ENCODE measurements around the gene TP63. TPM values are rescaled to one million over a fixed set of nuclear protein-coding genes. Genes with fewer than 3 reads are reported as not detected.

The TP63 gene
- polyA plus RNA-seq, 4 donors: under 0.01 to 0.12 (median 0.03) TPM; not detected in 1

GRCh38 chr3:189821262-189821661 is 190.1 kb downstream of the TP63 start:
- no peaks in the 10 kb centered on the region for H3K9me3 ChIP-seq (ENCODE audit: control insufficient read depth in 2 of 2, insufficient read depth in 1 of 2, low read depth in 1 of 2, low read length in 1 of 2)
- WGBS, 3 donors: 63 to 69% (median 66%) methylated on average over 4 of the region's 4 CpGs
- no peak overlapping the region for H3K4me3 ChIP-seq (ENCODE audit: low read depth in 1 of 3, low read length in 3 of 3)
- H3K4me1 ChIP-seq (ENCODE audit: control insufficient read depth in 3 of 3, insufficient read depth in 2 of 3, low read depth in 1 of 3, low read length in 2 of 3): no peaks in the 10 kb centered on the region
- H3K27ac ChIP-seq (ENCODE audit: low read depth in 1 of 3, low read length in 2 of 3): no peak overlapping the region
- FAIRE-seq: no peak
- DNase-seq: no peak
- no peaks in the 10 kb centered on the region for H3K27me3 ChIP-seq (ENCODE audit: control insufficient read depth in 3 of 3, insufficient read depth in 3 of 3, low read length in 3 of 3)
- no peaks in the 10 kb centered on the region for H3K36me3 ChIP-seq (ENCODE audit: control insufficient read depth in 3 of 3, insufficient read depth in 2 of 3, low read depth in 1 of 3, low read length in 3 of 3)

GRCh38 chr3:189822726-189823125 is 191.5 kb downstream of the TP63 start:
- Histone ChIP-seq H3K27ac (ENCODE audit: low read depth in 1 of 3, low read length in 2 of 3) (no peak overlapping the region), H3K4me3 (ENCODE audit: low read depth in 1 of 3, low read length in 3 of 3) (no peak overlapping the region), H3K27me3 (ENCODE audit: control insufficient read depth in 3 of 3, insufficient read depth in 3 of 3, low read length in 3 of 3) (no peaks in the 10 kb centered on the region), H3K36me3 (ENCODE audit: control insufficient read depth in 3 of 3, insufficient read depth in 2 of 3, low read depth in 1 of 3, low read length in 3 of 3) (no peaks in the 10 kb centered on the region), H3K9me3 (ENCODE audit: control insufficient read depth in 2 of 2, insufficient read depth in 1 of 2, low read depth in 1 of 2, low read length in 1 of 2) (no peaks in the 10 kb centered on the region), H3K4me1 (ENCODE audit: control insufficient read depth in 3 of 3, insufficient read depth in 2 of 3, low read depth in 1 of 3, low read length in 2 of 3) (peaks cover 0 to 2% (median 0%) of the 10 kb centered on the region in 3 donors)
- WGBS, 3 donors: 73 to 79% (median 77%) methylated on average over 3 of the region's 3 CpGs
- DNase-seq: no peak
- no peak for FAIRE-seq

- Histone ChIP-seq H3K9me3 (ENCODE audit: control insufficient read depth in 2 of 2, insufficient read depth in 1 of 2, low read depth in 1 of 2, low read length in 1 of 2) (no peaks in the 10 kb centered on the region), H3K36me3 (ENCODE audit: control insufficient read depth in 3 of 3, insufficient read depth in 2 of 3, low read depth in 1 of 3, low read length in 3 of 3) (no peaks in the 10 kb centered on the region), H3K4me3 (ENCODE audit: low read depth in 1 of 3, low read length in 3 of 3) (no peak overlapping the region), H3K27ac (ENCODE audit: low read depth in 1 of 3, low read length in 2 of 3) (no peak overlapping the region), H3K4me1 (ENCODE audit: control insufficient read depth in 3 of 3, insufficient read depth in 2 of 3, low read depth in 1 of 3, low read length in 2 of 3) (peaks cover 0 to 2% (median 0%) of the 10 kb centered on the region in 3 donors), H3K27me3 (ENCODE audit: control insufficient read depth in 3 of 3, insufficient read depth in 3 of 3, low read length in 3 of 3) (no peaks in the 10 kb centered on the region)
- DNase-seq (no peak), FAIRE-seq (no peak)
- 59 to 62% (median 59%) methylated on average over 5 of the region's 5 CpGs for WGBS, 3 donors
Measured at GRCh38 chr3:189824629-189825312, 193.6 kb downstream of the TP63 start.

GRCh38 chr3:189826566-189826965 is 195.4 kb downstream of the TP63 start:
- Histone ChIP-seq H3K4me3 (ENCODE audit: low read depth in 1 of 3, low read length in 3 of 3) (no peak overlapping the region), H3K36me3 (ENCODE audit: control insufficient read depth in 3 of 3, insufficient read depth in 2 of 3, low read depth in 1 of 3, low read length in 3 of 3) (no peaks in the 10 kb centered on the region), H3K27me3 (ENCODE audit: control insufficient read depth in 3 of 3, insufficient read depth in 3 of 3, low read length in 3 of 3) (no peaks in the 10 kb centered on the region), H3K27ac (ENCODE audit: low read depth in 1 of 3, low read length in 2 of 3) (no peak overlapping the region), H3K4me1 (ENCODE audit: control insufficient read depth in 3 of 3, insufficient read depth in 2 of 3, low read depth in 1 of 3, low read length in 2 of 3) (peaks cover 0 to 2% (median 0%) of the 10 kb centered on the region in 3 donors), H3K9me3 (ENCODE audit: control insufficient read depth in 2 of 2, insufficient read depth in 1 of 2, low read depth in 1 of 2, low read length in 1 of 2) (no peaks in the 10 kb centered on the region)
- FAIRE-seq: no peak
- 85 to 91% (median 87%) methylated on average over 3 of the region's 3 CpGs for whole genome bisulfite sequencing, 3 donors
- DNase-seq: no peak

- 42 to 68% (median 48%) methylated on average over 1 of the region's 1 CpG for WGBS, 3 donors
- H3K27ac ChIP-seq (ENCODE audit: low read depth in 1 of 3, low read length in 2 of 3): no peak overlapping the region
- FAIRE-seq (no peak), DNase-seq (no peak)
- H3K4me1 ChIP-seq (ENCODE audit: control insufficient read depth in 3 of 3, insufficient read depth in 2 of 3, low read depth in 1 of 3, low read length in 2 of 3): peaks cover 0 to 2% (median 0%) of the 10 kb centered on the region in 3 donors
- no peaks in the 10 kb centered on the region for H3K27me3 ChIP-seq (ENCODE audit: control insufficient read depth in 3 of 3, insufficient read depth in 3 of 3, low read length in 3 of 3)
- no peaks in the 10 kb centered on the region for H3K36me3 ChIP-seq (ENCODE audit: control insufficient read depth in 3 of 3, insufficient read depth in 2 of 3, low read depth in 1 of 3, low read length in 3 of 3)
- H3K9me3 ChIP-seq (ENCODE audit: control insufficient read depth in 2 of 2, insufficient read depth in 1 of 2, low read depth in 1 of 2, low read length in 1 of 2): no peaks in the 10 kb centered on the region
- H3K4me3 ChIP-seq (ENCODE audit: low read depth in 1 of 3, low read length in 3 of 3): no peak overlapping the region
Measured at GRCh38 chr3:189827108-189827507, 195.9 kb downstream of the TP63 start.

- Histone ChIP-seq H3K36me3 (ENCODE audit: control insufficient read depth in 3 of 3, insufficient read depth in 2 of 3, low read depth in 1 of 3, low read length in 3 of 3) (no peaks in the 10 kb centered on the region), H3K4me1 (ENCODE audit: control insufficient read depth in 3 of 3, insufficient read depth in 2 of 3, low read depth in 1 of 3, low read length in 2 of 3) (peaks cover 0 to 2% (median 0%) of the 10 kb centered on the region in 3 donors), H3K9me3 (ENCODE audit: control insufficient read depth in 2 of 2, insufficient read depth in 1 of 2, low read depth in 1 of 2, low read length in 1 of 2) (no peaks in the 10 kb centered on the region), H3K27ac (ENCODE audit: low read depth in 1 of 3, low read length in 2 of 3) (no peak overlapping the region), H3K27me3 (ENCODE audit: control insufficient read depth in 3 of 3, insufficient read depth in 3 of 3, low read length in 3 of 3) (no peaks in the 10 kb centered on the region), H3K4me3 (ENCODE audit: low read depth in 1 of 3, low read length in 3 of 3) (no peak overlapping the region)
- WGBS, 3 donors: 67 to 82% (median 74%) methylated on average over 2 of the region's 2 CpGs
- no peak for FAIRE-seq
- no peak for DNase-seq
Measured at GRCh38 chr3:189830401-189830800, 199.2 kb downstream of the TP63 start.

- Histone ChIP-seq H3K36me3 (ENCODE audit: control insufficient read depth in 3 of 3, insufficient read depth in 2 of 3, low read depth in 1 of 3, low read length in 3 of 3) (no peaks in the 10 kb centered on the region), H3K27me3 (ENCODE audit: control insufficient read depth in 3 of 3, insufficient read depth in 3 of 3, low read length in 3 of 3) (no peaks in the 10 kb centered on the region), H3K27ac (ENCODE audit: low read depth in 1 of 3, low read length in 2 of 3) (no peak overlapping the region), H3K4me3 (ENCODE audit: low read depth in 1 of 3, low read length in 3 of 3) (no peak overlapping the region), H3K4me1 (ENCODE audit: control insufficient read depth in 3 of 3, insufficient read depth in 2 of 3, low read depth in 1 of 3, low read length in 2 of 3) (no peaks in the 10 kb centered on the region), H3K9me3 (ENCODE audit: control insufficient read depth in 2 of 2, insufficient read depth in 1 of 2, low read depth in 1 of 2, low read length in 1 of 2) (no peaks in the 10 kb centered on the region)
- WGBS, 3 donors: 56 to 62% (median 56%) methylated on average over 2 of the region's 2 CpGs
- DNase-seq (no peak), FAIRE-seq (no peak)
Measured at GRCh38 chr3:189833266-189833665, 202.1 kb downstream of the TP63 start.

GRCh38 chr3:189833996-189834395 is 202.8 kb downstream of the TP63 start:
- DNase-seq: no peak
- H3K4me1 ChIP-seq (ENCODE audit: control insufficient read depth in 3 of 3, insufficient read depth in 2 of 3, low read depth in 1 of 3, low read length in 2 of 3): no peaks in the 10 kb centered on the region
- no peak overlapping the region for H3K4me3 ChIP-seq (ENCODE audit: low read depth in 1 of 3, low read length in 3 of 3)
- no peak overlapping the region for H3K27ac ChIP-seq (ENCODE audit: low read depth in 1 of 3, low read length in 2 of 3)
- FAIRE-seq: no peak
- 85 to 91% (median 89%) methylated on average over 8 of the region's 8 CpGs for WGBS, 3 donors
- no peaks in the 10 kb centered on the region for H3K36me3 ChIP-seq (ENCODE audit: control insufficient read depth in 3 of 3, insufficient read depth in 2 of 3, low read depth in 1 of 3, low read length in 3 of 3)
- H3K27me3 ChIP-seq (ENCODE audit: control insufficient read depth in 3 of 3, insufficient read depth in 3 of 3, low read length in 3 of 3): no peaks in the 10 kb centered on the region
- H3K9me3 ChIP-seq (ENCODE audit: control insufficient read depth in 2 of 2, insufficient read depth in 1 of 2, low read depth in 1 of 2, low read length in 1 of 2): no peaks in the 10 kb centered on the region

- FAIRE-seq: no peak
- DNase-seq: no peak
- no peaks in the 10 kb centered on the region for H3K27me3 ChIP-seq (ENCODE audit: control insufficient read depth in 3 of 3, insufficient read depth in 3 of 3, low read length in 3 of 3)
- no peak overlapping the region for H3K4me3 ChIP-seq (ENCODE audit: low read depth in 1 of 3, low read length in 3 of 3)
- H3K27ac ChIP-seq (ENCODE audit: low read depth in 1 of 3, low read length in 2 of 3): no peak overlapping the region
- H3K36me3 ChIP-seq (ENCODE audit: control insufficient read depth in 3 of 3, insufficient read depth in 2 of 3, low read depth in 1 of 3, low read length in 3 of 3): no peaks in the 10 kb centered on the region
- no peaks in the 10 kb centered on the region for H3K9me3 ChIP-seq (ENCODE audit: control insufficient read depth in 2 of 2, insufficient read depth in 1 of 2, low read depth in 1 of 2, low read length in 1 of 2)
- no peaks in the 10 kb centered on the region for H3K4me1 ChIP-seq (ENCODE audit: control insufficient read depth in 3 of 3, insufficient read depth in 2 of 3, low read depth in 1 of 3, low read length in 2 of 3)
- WGBS, 3 donors: 87 to 89% (median 88%) methylated on average over 5 of the region's 5 CpGs
Measured at GRCh38 chr3:189834462-189834861, 203.3 kb downstream of the TP63 start.
